ENCODE data around the gene MOB2.
"Not testable (repeated sequence)": the region's sequence is repeated elsewhere in the genome, so short reads cannot be mapped to it uniquely, and the experiment has no call there.

The MOB2 gene

GRCh38 chr11:1517117-1518005 is 30.8 kb upstream of the MOB2 start:
- no peak for DNase-seq (ENCODE audit: low read depth)

DNA sequence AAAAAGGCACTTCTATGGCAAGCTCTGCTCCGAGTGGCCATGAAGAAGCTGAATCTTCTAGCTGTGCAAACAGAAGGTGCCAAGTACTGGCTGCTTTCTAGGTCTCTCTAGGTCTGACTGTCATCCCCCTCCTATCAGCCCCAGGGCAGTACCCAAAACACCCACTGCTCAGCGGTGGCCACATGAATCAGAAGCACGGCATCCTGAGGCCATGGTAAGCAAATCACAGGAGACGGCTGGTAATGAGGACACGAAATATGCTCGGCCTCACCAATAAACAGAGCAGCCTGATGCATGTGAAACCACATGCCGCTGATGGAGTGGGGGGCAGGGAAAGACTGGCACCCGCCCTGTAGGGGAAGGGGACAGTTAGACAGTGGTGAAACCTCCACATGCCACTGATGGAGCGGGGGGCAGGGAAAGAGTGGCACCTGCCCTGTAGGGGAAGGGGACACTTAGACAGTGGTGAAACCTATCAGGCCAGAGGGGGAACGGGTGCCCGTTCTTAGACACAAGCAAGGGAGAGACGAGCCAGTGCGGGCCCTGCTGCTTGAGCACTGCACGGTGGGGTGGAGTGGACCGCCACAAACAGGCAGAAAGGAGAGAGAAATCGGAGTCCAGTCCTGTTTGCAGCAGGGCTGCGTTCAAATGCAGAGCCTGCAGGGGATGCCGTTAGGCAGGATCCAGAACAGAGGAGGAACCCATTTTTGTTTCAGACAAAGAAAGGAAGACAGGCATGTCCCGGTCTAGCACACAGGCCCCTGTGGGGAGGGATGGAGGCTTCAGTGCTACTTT is 29.9 kb upstream of the MOB2 start:
- no peak for DNase-seq (ENCODE audit: low read depth)

GRCh38 chr11:1515082-1516060 is 28.8 kb upstream of the MOB2 start:
- DNase-seq (ENCODE audit: low read depth) = peak; percentile 72

DNA sequence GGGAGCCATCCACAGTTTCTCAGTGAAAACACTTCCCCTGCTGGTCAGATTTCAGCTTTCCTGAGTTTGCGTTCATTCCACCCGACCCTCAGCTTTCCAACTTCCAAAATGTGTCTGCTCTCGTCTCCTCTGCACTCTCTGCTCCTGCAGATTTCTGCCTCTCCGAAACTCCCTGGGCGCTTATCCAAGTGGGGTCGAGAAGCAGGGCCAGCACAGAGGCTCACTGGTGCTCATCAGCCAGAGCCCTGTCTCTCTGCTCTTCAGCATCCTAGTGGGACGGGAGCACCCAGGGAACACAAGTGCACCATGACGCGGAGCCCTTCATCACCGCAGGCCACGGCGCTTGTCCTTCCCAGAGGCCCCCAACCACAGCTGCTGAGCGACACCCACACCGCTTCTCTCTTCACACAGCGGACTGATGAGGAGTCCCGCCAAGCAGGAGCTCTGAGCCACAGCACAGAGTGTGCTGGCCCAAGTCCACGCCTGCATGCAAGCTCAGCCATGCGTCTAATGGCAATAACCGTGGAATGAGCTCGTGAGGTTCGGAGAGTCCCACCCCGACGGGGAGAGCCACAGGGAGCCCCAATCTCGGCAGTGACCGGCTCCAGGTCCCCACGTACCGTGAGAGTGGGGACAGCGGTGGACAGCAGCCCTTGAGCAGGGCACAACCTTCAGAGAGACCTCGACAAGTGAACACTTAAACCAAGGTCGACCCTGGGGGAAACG is 27.9 kb upstream of the MOB2 start:
- no peak for DNase-seq (ENCODE audit: low read depth)

DNA sequence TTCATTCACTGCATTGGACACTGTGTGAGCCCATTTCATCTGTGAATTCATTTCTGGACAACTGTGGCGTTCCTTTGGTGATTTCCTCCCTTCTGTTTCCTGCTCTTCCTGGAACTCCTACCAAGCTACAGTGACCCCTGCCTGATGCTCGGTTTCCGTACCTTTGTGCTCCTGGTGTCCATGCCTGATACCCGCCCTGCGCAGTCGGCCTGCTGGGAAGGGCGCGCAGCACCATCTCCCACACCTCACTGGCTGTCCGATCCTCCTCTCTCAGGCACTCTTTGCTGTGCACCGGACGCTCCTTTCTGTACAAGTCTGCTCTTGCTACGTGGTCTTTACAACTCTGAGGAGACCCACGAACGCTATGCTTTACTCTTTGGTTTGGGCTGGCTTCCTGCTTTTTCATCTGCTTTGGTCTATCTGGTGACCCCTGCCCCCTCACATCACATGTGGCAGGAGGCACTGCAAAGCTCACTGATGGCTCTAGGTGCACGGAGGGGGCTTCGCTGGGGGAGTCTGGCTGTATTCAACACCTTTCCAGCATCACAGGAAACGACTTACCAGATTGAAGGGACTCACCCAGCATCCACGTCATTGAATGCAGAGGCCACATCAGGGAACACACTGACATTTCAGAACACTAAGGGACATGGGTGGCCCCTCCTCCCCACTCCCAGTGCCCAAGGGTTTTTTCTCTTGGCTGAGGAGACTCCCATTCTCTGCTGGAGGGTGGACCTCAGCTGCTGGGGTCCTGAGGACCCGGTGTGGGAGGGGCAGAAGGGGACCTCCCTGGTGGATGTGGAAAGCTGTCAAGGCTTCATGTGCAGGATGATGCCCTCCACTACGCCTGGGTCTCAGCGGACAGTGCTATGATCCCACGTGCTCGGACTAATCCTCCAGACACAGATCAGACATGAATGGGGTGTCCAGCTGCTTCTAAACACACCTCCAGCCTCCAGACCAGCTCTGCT is 27.0 kb upstream of the MOB2 start:
- no peak for DNase-seq (ENCODE audit: low read depth)

GRCh38 chr11:1512531-1513258 is 26.1 kb upstream of the MOB2 start:
- DNase-seq (ENCODE audit: low read depth) = not testable (repeated sequence)

DNA sequence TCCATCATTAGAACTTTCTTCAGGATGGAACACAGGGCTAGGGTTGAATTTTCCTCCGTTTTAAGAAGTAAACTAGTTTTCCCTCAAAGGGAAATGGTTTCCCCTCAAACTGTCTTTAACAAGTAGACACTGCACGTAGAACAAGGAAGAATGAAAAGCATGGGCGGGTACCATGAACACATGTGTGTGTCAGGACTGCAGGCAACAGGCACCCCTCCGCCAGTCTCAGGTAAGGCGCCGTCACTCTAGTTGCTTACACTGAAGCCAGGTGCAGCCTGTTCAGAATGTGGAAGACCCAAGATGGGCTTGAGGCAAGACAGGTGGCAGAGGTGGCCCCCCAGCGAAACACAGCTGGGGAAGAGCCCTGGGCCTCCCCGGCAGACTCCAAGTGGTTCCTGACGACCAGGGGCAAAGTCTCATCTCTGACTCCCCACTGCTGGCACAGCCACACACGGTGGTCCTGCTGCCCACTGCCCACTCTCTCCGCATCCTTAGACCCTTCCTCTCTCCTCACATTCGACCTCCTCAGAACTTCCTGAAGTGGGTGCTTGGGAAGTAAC is 25.4 kb upstream of the MOB2 start:
- DNase-seq (ENCODE audit: low read depth) = no peak

DNA sequence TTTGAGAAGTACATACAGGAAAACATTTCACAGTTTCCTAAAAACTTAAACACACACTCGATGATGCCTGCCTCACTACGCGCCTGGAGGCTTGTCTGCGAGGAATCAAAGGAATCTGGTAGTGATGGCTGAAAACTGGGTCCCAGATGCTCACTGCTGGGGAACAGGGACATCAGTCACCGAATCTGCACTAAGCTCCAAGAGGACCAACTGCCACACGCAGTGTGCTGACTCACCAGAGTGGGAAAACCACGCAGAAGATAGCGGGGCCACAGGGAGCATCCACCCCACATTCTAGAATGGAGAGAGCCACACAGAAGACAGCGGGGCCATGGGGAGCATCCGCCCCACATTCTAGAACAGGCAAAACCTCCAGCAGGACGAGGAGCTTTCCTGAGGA is 24.3 kb upstream of the MOB2 start:
- no peak for DNase-seq (ENCODE audit: low read depth)

DNA sequence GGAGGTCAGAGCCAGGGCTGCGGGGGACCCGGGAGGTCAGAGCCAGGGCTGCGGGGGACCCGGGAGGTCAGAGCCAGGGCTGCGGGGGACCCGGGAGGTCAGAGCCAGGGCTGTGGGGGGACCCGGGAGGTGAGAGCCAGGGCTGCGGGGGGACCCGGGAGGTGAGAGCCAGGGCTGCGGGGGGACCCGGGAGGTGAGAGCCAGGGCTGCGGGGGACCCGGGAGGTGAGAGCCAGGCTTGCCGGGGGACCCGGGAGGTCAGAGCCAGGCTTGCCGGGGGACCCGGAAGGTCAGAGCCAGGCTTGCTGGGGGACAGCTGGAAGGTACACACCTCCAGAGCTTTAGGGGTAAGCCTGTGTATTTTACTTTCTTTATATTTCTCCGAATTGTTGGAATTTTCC is 23.8 kb upstream of the MOB2 start:
- not testable (repeated sequence) for DNase-seq (ENCODE audit: low read depth)

GRCh38 chr11:1509626-1510255 is 23.2 kb upstream of the MOB2 start:
- no peak for DNase-seq (ENCODE audit: low read depth)

DNA sequence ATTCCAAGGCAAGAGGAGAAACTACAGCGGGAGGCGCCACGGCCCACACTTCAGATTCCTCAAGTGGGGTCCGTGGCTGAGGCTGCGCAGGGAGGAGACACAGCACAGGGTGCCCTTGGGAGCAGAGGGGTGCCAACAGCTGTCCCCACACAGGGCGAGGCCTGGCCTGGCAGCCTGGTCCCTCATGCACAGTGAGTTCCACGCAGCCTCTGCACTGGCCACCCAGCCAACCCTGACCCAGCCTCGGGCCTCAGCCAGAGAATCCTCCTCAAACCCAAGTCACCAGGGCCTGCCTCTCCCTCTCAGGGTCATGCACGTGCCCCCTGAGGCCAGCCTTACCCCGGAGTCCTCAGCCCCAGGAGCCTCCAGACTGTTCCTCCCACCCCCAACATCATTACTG is 22.4 kb upstream of the MOB2 start:
- no peak for DNase-seq (ENCODE audit: low read depth)

DNA sequence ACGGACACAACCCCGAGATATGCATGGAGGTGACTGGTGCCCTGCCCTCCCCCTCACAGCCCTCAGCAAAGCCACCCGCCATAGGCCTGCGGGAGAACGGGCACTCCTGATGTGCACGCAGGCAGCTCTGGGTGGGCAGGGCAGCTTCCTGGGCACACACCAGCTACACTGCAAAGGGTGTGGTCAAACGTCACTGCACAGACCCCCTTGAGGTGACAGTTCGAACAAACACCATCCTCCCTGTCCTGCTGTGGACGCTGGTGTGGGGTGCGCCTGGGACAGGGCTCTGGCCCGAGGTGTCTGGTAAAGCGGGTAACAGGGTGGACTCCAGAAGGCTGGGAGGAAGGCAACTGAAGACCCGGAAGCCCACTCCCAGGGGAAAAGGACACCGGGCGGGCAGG is 21.9 kb upstream of the MOB2 start:
- no peak for DNase-seq (ENCODE audit: low read depth)

DNA sequence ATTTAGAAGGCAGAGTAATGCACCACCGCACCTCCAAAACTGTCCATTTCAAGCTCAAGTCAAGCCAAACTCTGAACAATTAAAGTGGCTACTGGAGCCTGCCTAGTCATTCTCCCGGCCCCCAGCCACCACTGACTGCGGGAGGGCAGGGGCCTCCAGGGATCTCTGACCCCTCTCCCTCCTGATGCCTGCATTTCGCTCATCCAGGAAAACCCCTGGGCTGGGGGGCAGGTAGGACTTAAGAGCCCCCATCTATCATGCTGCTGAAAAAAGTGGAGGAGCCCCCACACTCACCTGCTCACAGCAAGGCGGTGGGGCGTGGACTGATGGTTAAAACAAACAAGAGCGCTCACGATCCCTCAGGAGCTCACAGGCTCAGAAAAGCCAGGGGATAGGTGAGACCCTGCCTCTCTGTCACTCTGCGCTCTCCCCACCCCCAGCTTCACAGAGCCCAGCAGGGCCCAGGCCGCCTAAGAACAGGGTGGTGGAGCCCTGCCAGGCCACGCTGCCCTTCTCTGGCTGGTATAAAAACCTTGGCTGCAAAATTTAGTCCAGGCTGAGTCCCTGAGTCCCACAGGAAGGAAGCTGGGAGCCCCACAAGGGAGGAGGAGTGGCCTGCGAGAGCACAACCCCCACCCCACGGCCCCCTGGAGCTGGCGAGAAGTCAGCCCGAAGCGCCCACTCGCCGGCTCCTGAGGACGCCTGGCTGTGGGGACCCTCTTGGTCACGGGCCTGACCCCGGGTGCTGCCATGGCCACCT is 21.0 kb upstream of the MOB2 start:
- no peak for DNase-seq (ENCODE audit: low read depth)

GRCh38 chr11:1506981-1507380 is 20.4 kb upstream of the MOB2 start:
- DNase-seq (ENCODE audit: low read depth) = no peak

DNA sequence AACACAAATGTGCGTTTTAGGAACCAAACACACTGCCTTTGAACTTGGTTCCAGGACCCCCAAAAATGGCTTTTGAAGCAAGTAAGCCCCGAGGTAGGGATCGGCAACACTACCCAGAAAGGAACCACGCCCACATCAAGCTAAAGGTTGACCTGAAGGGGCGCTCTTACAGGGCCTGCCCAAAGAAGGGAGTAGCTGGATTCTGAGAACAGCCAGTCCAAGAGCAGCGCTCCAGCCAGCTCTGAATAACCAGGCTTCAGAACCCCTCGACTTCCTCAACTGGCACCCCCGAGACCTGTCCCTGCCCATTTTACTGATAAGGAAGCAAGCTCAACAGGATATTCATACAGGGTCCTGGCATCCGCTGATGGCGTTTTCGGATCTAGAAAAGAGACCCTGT is 18.9 kb upstream of the MOB2 start:
- no peak for DNase-seq (ENCODE audit: low read depth)

DNA sequence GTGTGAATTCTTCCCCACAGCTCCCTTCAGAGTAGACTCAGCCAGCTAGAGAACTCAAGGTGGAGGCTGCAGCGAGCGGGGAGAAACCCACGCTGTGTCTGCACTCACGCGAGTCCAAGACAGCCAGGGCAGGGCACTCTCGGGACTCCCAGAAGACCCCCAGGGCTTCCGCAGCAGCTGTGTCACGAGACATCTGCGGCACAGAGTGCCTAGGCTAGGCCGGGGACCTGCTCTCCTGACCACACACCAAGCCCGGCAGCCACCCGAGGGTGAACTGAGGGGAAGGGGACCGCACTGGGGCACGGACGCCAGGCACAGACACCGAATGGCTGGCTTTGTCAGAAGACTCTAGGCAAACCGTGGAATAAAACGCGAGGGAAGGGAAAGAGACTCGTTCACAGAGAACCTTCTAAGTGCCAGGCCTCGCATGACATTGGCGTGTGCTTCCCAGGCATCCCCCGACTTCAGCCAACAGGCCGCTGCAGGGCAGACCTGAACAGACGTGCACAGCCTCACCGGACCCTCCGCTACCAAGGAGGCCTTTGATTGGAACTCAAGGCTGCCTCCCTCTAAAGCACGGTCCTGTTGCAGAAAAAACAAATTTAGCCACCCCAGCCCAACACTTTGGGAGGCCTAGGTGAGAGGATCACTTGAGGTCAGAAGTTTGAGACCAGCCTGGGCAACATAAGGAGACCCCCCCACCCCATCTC is 18.2 kb upstream of the MOB2 start:
- DNase-seq (ENCODE audit: low read depth) = no peak

DNA sequence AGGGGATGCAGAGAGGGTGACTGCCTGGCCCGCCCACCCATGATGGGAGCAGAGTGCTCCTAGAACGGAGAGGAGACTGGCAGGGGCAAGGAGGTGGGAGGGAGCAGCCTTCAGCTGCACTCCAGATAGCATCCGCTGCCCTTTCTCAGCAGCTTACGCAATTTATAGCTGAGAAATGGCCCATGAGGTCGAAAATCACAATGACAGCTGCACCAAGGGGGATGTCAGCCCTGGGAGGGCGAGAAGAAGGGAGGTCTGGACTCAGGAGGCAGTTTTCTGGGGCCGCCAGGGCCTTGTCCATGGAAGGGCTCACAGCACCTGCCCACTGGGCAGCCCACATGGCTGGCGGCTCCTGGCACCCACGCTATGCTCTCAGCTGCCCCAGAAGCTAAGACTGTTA is 17.6 kb upstream of the MOB2 start:
- no peak for DNase-seq (ENCODE audit: low read depth)

Data from stimulated activated CD8-positive, alpha-beta memory T cell treated with anti-CD3 and anti-CD28 coated beads, Interleukin-15, amount 100 ng/mL, for 24 hours (primary cell).